Neuronal stem cell (in vitro differentiated cells): ENCODE data around the gene SNX30. TPM values are rescaled to one million over a fixed set of nuclear protein-coding genes. Genes with fewer than 3 reads are reported as not detected.
A peak's percentile ranks its signal among the peaks of the same experiment; 100 is the strongest.

Experiments
- DNase-seq: peaks from one replicate; pipeline ENCODE4 v3.0.0-alpha.2; 2013; ENCODE audit warnings: low spot score
- H2AFZ ChIP-seq: one replicate; pipeline ENCODE4 v1.6.1; 2013; ENCODE audit warnings: mild to moderate bottlenecking, low read length, inconsistent platforms
- H2AK5ac ChIP-seq: 2 replicates; pipeline ENCODE4 v1.6.1; 2013; ENCODE audit warnings: low read depth, mild to moderate bottlenecking, inconsistent platforms, low read length, moderate library complexity, mixed read lengths
- H2BK120ac ChIP-seq: 2 replicates; pipeline ENCODE4 v1.6.1; 2013; ENCODE audit warnings: low read depth, mild to moderate bottlenecking, inconsistent platforms, low read length, moderate library complexity, mixed read lengths
- H2BK12ac ChIP-seq: one replicate; pipeline ENCODE4 v1.6.1; 2013; ENCODE audit warnings: low read length, inconsistent platforms
- H2BK15ac ChIP-seq: 2 replicates; pipeline ENCODE4 v1.6.1; 2013; ENCODE audit warnings: mild to moderate bottlenecking, low read length, inconsistent platforms, mixed read lengths
- H2BK5ac ChIP-seq: one replicate; pipeline ENCODE4 v1.6.1; 2013; ENCODE audit warnings: inconsistent platforms, mild to moderate bottlenecking, low read length, moderate library complexity
- H3K14ac ChIP-seq: one replicate; pipeline ENCODE4 v1.6.1; 2013; ENCODE audit warnings: low read length, inconsistent platforms
- H3K18ac ChIP-seq: 2 replicates; pipeline ENCODE4 v1.6.1; 2013; ENCODE audit warnings: low read length, inconsistent platforms
- H3K23ac ChIP-seq: 2 replicates; pipeline ENCODE4 v1.6.1; 2013; ENCODE audit warnings: low read depth, mild to moderate bottlenecking, mixed read lengths, low read length, inconsistent platforms; ENCODE audit not compliant: poor library complexity
- H3K27ac ChIP-seq: replicated peaks from 3 replicates; pipeline ENCODE4 v1.5.1; 2013; ENCODE audit warnings: low read length, inconsistent platforms
- H3K27me3 ChIP-seq, 3 experiments: 2 replicates each; pipeline ENCODE4 v1.6.1; 2013; ENCODE audit warnings: low read length in 3 of 3, mild to moderate bottlenecking in 2 of 3, inconsistent platforms in 1 of 3, low read depth in 1 of 3, mixed read lengths in 1 of 3, moderate library complexity in 1 of 3; ENCODE audit not compliant: control insufficient read depth in 3 of 3, insufficient read depth in 3 of 3
- H3K36me3 ChIP-seq, 2 donors: replicated peaks in 1 of 2; 2 replicates each; pipeline ENCODE4 v1.6.1; 2013; ENCODE audit warnings: low read length in 2 of 2; ENCODE audit not compliant: control insufficient read depth in 2 of 2, insufficient read depth in 2 of 2
- H3K4ac ChIP-seq: 2 replicates; pipeline ENCODE4 v1.6.1; 2013; ENCODE audit warnings: inconsistent platforms, mild to moderate bottlenecking, low read length, moderate library complexity
- H3K4me1 ChIP-seq, 2 donors: 1 replicate in 1 of 2; 2 replicates in 1 of 2; pipeline ENCODE4 v1.6.1; 2013; ENCODE audit warnings: low read length in 2 of 2, low read depth in 1 of 2; ENCODE audit not compliant: control insufficient read depth in 2 of 2, insufficient read depth in 1 of 2
- H3K4me2 ChIP-seq: one replicate; pipeline ENCODE4 v1.6.1; 2013; ENCODE audit warnings: mild to moderate bottlenecking, low read length, inconsistent platforms; ENCODE audit not compliant: insufficient read depth, poor library complexity, severe bottlenecking
- H3K4me3 ChIP-seq, 2 donors: 2 replicates each; pipeline ENCODE4 v1.5.1; 2013; ENCODE audit warnings: low read length in 2 of 2, mild to moderate bottlenecking in 2 of 2, inconsistent platforms in 1 of 2, moderate library complexity in 1 of 2
- H3K79me1 ChIP-seq: one replicate; pipeline ENCODE4 v1.6.1; 2013; ENCODE audit warnings: low read depth, mild to moderate bottlenecking, inconsistent platforms, low read length, moderate library complexity
- H3K9ac ChIP-seq: one replicate; pipeline ENCODE4 v1.6.1; 2013; ENCODE audit warnings: mild to moderate bottlenecking, low read depth, low read length, inconsistent platforms; ENCODE audit not compliant: poor library complexity
- H3K9me3 ChIP-seq, 2 donors: replicated peaks in 1 of 2; 2 replicates each; pipeline versions ENCODE3 to v1.6.1; 2013; ENCODE audit warnings: low read length in 2 of 2, mild to moderate bottlenecking in 2 of 2, inconsistent platforms in 1 of 2, low read depth in 1 of 2, mixed read lengths in 1 of 2, moderate library complexity in 1 of 2; ENCODE audit not compliant: control insufficient read depth in 2 of 2, insufficient read depth in 1 of 2
- H4K8ac ChIP-seq: one replicate; pipeline ENCODE4 v1.6.1; 2013; ENCODE audit warnings: low read depth, mild to moderate bottlenecking, inconsistent platforms, low read length, moderate library complexity
- H4K91ac ChIP-seq: one replicate; pipeline ENCODE4 v1.6.1; 2013; ENCODE audit warnings: low read length, low read depth, mild to moderate bottlenecking, inconsistent platforms; ENCODE audit not compliant: poor library complexity
- WGBS, 2 donors: extraction: QIAGEN DNeasy Blood & Tissue Kit; methylation state at CpG; one replicate each; pipeline ENCODE4 v1.1.7; 2013; ENCODE audit warnings: missing lambda C conversion rate in 2 of 2, mixed read lengths in 1 of 2; ENCODE audit not compliant: insufficient read length in 2 of 2, insufficient replicate concordance in 1 of 2; ENCODE audit errors: extremely low coverage in 2 of 2; 5-methylcytosine and 5-hydroxymethylcytosine counted together
- polyA plus RNA-seq, 2 experiments: library from polyadenylated mRNA; stranded (reverse); fragments of 200-250 nt; gene quantifications; one replicate each; pipeline ENCODE4 v1.2.3, GENCODE V29; 2013

SNX30 gene
- polyA plus RNA-seq (2013, experiment 1 of 2): 7.6 TPM
- 7.6 TPM for polyA plus RNA-seq (2013, experiment 2 of 2)

- H3K79me1 ChIP-seq: peaks cover 2% of the 10 kb centered on the region
- H3K4ac ChIP-seq: peak within 1 kb of the TSS; percentile 81
- H2BK12ac ChIP-seq: no peak within 1 kb of the TSS
- peak within 1 kb of the TSS; percentile 96 for H2AFZ ChIP-seq
- peak within 1 kb of the TSS; percentile 64 to 86 for H3K4me3 ChIP-seq
- H3K14ac ChIP-seq: peak within 1 kb of the TSS; percentile 49
- H3K9ac ChIP-seq: peak within 1 kb of the TSS; percentile 97
- H3K23ac ChIP-seq: peak within 1 kb of the TSS; percentile 95
- H4K91ac ChIP-seq: no peak within 1 kb of the TSS
- no CpG with 5 or more reads among the region's 49 CpGs for WGBS, 2 donors
- peak within 1 kb of the TSS; percentile 70 for H2BK5ac ChIP-seq
- H2AK5ac ChIP-seq: peak within 1 kb of the TSS; percentile 2
- peak within 1 kb of the TSS; percentile 87 for H4K8ac ChIP-seq
- H3K27ac ChIP-seq: peak within 1 kb of the TSS; percentile 80
- peaks cover 2 to 11% of the 10 kb centered on the region in 2 donors for H3K4me1 ChIP-seq
- H3K27me3 ChIP-seq: no peaks in the 10 kb centered on the region
- no peak within 1 kb of the TSS for H2BK120ac ChIP-seq
- H3K18ac ChIP-seq: peak within 1 kb of the TSS; percentile 94
- H3K36me3 ChIP-seq: no peaks in the 10 kb centered on the region
- H3K9me3 ChIP-seq: no peaks in the 10 kb centered on the region
- H2BK15ac ChIP-seq: no peak within 1 kb of the TSS
- peak; percentile 87 for DNase-seq
- H3K4me2 ChIP-seq: peak within 1 kb of the TSS; percentile 96
Observed at GRCh38 chr9:112750016-112750763, at the start of gene SNX30. Gene SNX30 (plus strand): TSS chr9:112750760. CDS start chr9:112751002, 242 bp downstream.

GRCh38 chr9:112703304-112703703, 47.3 kb upstream of the SNX30 start:
- no CpG with 5 or more reads among the region's 2 CpGs for WGBS, 2 donors
- Histone ChIP-seq H2BK5ac (no peak overlapping the region), H4K8ac (no peak overlapping the region), H2BK12ac (no peak overlapping the region), H3K36me3 (peaks cover 3 to 55% of the 10 kb centered on the region in 2 donors), H2BK120ac (no peak overlapping the region), H2AFZ (no peak overlapping the region), H3K9me3 (no peaks in the 10 kb centered on the region), H3K14ac (no peak overlapping the region), H3K23ac (no peak overlapping the region), H3K4ac (no peak overlapping the region), H3K27me3 (no peaks in the 10 kb centered on the region), H3K4me1 (no peaks in the 10 kb centered on the region), H3K4me2 (no peak overlapping the region), H3K79me1 (peaks cover 1% of the 10 kb centered on the region), H3K9ac (no peak overlapping the region), H3K4me3 (no peak overlapping the region), H2AK5ac (no peak overlapping the region), H3K18ac (no peak overlapping the region), H4K91ac (no peak overlapping the region), H2BK15ac (no peak overlapping the region), H3K27ac (no peak overlapping the region)
- DNase-seq: no peak

- Histone ChIP-seq H2AK5ac (no peak overlapping the region), H3K4ac (no peak overlapping the region), H3K9me3 (no peaks in the 10 kb centered on the region), H3K79me1 (peaks cover 1% of the 10 kb centered on the region), H3K36me3 (peaks cover 0 to 46% of the 10 kb centered on the region in 2 donors), H3K4me2 (no peak overlapping the region), H4K8ac (no peak overlapping the region), H3K14ac (no peak overlapping the region), H2BK120ac (no peak overlapping the region), H3K18ac (no peak overlapping the region), H4K91ac (no peak overlapping the region), H3K4me1 (peaks cover 0 to 1% of the 10 kb centered on the region in 2 donors), H2AFZ (no peak overlapping the region), H3K4me3 (no peak overlapping the region), H2BK5ac (no peak overlapping the region), H3K23ac (no peak overlapping the region), H3K27me3 (no peaks in the 10 kb centered on the region), H3K27ac (no peak overlapping the region), H2BK12ac (no peak overlapping the region), H3K9ac (no peak overlapping the region), H2BK15ac (no peak overlapping the region)
- no CpG with 5 or more reads among the region's 6 CpGs for WGBS, 2 donors
- peak; percentile 18 for DNase-seq
Observed at GRCh38 chr9:112705768-112706427, 44.7 kb upstream of the SNX30 start.

- H3K4ac ChIP-seq: no peak overlapping the region
- no peak overlapping the region for H4K8ac ChIP-seq
- H4K91ac ChIP-seq: no peak overlapping the region
- peaks cover 2% of the 10 kb centered on the region for H3K79me1 ChIP-seq
- no peak overlapping the region for H2BK15ac ChIP-seq
- H2BK120ac ChIP-seq: no peak overlapping the region
- peaks cover 0 to 16% of the 10 kb centered on the region in 2 donors for H3K9me3 ChIP-seq
- WGBS, 2 donors: no CpG with 5 or more reads among the region's 7 CpGs
- no peak overlapping the region for H2AK5ac ChIP-seq
- no peak overlapping the region for H3K27ac ChIP-seq
- no peak overlapping the region for H3K23ac ChIP-seq
- no peak overlapping the region for H2AFZ ChIP-seq
- no peak for DNase-seq
- H3K4me1 ChIP-seq: peaks cover 0 to 2% of the 10 kb centered on the region in 2 donors
- H3K18ac ChIP-seq: no peak overlapping the region
- H3K4me3 ChIP-seq: no peak overlapping the region
- no peak overlapping the region for H3K9ac ChIP-seq
- no peaks in the 10 kb centered on the region for H3K27me3 ChIP-seq
- peaks cover 2 to 48% of the 10 kb centered on the region in 2 donors for H3K36me3 ChIP-seq
- no peak overlapping the region for H3K14ac ChIP-seq
- no peak overlapping the region for H3K4me2 ChIP-seq
- H2BK5ac ChIP-seq: no peak overlapping the region
- no peak overlapping the region for H2BK12ac ChIP-seq
Observed at GRCh38 chr9:112711050-112711689, 39.4 kb upstream of the SNX30 start.
